Activated CD8-positive, alpha-beta memory T cell treated with anti-CD3 and anti-CD28 coated beads, Interleukin-2, amount 50 U/mL, for 1 hour (primary cell): ENCODE results near the gene NHSL1.
"Not testable (repeated sequence)": the region's sequence is repeated elsewhere in the genome, so short reads cannot be mapped to it uniquely, and the experiment has no call there.

Source experiments
- DNase-seq: peaks from one replicate; pipeline ENCODE4 v3.0.0-alpha.2; 2020; ENCODE audit errors: extremely low read depth

NHSL1 gene

DNA sequence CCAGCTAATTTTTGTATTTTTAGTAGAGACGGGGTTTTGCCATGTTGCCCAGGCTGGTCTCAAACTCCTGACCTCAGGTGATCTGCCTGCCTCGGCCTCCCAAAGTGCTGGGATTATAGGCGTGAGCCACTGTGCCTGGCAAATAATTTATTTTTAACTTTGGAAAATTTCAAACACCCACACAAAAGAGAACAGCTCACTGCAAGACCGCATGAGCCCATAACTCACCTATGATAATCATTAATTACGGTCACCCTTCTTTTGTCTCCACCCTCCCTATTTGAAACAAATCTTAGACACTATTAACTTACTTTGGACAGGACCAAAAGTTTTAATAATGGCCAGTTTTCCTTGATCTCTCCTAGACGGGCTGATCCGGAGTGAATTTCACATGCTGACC is 74.0 kb downstream of the NHSL1 start:
- not testable (repeated sequence) for DNase-seq

DNA sequence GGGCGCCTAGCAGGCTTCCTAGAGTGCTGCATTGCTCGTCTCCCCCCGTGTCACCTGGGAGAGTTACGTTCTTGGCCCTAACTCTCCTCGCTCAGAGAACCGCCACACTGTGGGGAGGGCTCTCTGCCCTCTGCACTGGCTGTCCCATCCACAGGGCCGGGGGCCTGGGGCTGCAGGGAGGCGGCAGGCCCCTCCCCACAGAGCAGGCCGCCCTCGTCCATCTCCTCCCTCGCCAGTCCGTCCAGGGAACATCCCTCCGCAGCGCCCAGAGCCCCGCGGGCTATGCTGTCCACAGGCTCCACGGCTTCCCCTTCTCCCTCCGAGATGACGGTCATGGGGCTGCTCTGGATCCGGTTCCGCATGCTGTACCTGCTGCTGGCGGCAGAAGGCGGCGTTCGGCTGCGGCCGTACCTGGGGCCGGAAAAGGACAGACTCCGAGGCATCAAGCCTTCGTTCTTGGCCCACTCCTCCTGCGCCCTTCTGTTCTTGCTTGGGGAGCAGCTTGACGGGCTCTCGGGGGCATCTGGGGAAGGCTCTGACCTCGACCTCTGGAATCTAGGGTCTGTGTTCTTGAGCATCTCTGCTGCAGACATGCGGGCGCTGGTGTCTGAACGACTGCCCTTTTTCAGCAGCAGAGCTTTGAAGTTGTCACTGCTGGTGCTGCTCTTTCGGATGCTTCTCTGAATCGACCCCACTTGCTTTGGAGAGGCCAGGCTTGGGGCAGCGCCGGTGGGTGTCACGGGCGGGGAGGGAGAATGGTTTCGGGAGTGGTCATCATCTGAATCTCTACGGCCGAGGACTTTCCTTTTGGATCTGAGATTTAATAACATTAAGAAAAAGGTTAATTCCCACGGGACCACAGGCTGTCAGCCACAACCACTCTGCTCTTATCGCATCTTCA is 75.0 kb downstream of the NHSL1 start:
- DNase-seq, result no peak

DNA sequence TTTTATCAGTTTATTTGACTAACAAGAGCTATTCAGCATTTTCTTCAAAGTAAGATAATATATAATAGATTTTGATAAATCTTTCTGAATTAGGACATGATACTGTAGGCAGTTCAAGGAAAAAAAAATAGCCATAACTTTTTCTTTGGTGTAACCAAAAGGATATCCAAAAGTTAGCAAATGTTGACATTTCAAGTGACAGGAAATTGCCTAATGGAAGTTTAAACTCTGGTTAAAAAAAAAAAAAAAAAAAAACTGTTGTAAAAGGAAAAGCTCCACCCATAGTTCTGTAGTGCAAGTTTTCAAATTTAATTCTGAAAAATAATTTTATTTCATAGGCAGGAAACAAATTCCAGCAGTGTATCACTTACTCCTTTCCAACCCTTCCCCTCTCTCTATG is 76.4 kb downstream of the NHSL1 start:
- DNase-seq, result no peak

DNA sequence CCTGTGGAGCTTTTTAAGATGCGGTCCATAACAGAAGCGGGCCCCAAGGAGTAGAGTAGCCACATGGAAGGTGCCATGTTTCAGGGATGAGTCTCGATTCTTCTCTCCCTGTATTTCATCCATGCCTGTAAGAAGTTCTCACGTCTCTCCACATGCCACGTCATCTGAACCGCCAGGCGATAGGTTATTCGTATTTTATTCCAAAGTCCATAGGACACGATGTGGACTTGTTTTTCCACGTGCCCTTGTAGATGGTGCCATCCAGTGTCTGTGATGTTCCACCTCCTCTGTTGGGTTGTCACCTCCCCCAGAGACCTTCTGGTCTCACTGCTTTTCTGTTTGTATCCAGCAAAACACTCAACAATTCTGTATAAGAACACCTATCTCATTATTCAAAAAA is 77.7 kb downstream of the NHSL1 start:
- DNase-seq, result no peak

DNA sequence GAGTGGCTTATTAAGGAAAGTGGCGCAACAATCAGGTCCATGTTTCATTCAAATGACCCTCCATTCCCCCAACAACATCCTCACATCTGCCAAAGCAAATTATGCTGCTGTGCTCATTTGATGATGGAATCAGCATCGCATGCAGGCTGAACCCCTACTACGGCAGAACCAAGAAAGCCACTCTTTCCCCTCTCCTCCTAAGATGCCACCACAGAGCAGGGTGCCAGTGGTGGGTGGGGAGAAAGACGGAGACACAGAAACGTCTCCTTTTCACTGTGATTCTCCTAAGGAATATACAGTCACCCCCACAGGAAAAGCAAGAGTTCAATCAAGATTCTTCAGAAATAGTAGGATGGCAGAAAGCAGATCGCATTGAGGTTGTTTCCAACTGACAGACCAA is 78.2 kb downstream of the NHSL1 start:
- no peak for DNase-seq

DNA sequence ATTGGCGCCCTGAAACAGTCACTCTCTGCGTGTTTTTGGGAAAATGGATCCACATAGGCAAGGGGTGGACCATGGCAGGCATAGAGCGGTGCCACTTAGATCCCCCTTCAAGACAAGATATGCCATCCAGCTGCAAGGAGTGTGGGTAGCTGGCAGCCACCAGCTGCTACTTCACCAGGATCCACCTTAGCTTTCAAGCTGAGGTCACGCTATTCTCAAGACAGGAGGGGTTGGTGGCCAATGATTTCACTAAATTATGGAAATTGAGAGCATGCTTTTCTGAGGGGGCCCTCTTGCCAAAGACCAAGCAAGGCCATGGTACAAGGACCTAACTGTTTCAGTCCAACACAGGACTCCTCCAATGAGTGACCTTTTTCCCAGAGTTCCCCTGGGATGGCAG is 78.9 kb downstream of the NHSL1 start:
- no peak for DNase-seq

DNA sequence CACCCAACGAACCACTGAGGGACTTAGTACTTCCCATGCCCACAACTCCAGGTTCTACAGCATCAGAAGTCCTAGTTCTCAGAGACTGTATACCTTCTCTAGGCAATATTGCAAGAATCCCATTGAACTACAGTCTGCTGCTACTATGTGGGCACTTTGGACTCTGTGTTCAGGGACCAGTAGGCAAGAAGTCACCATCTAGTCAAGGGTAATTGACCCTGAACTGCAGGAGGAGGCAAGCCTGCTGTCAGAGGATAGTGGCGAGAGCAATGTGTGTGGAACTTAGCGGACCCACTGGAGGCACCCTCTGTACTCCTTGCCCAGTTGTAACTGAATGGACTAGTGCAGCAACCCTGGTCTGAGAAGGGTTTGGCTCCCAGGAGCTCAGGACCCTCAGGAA is 79.5 kb downstream of the NHSL1 start:
- no peak for DNase-seq

DNA sequence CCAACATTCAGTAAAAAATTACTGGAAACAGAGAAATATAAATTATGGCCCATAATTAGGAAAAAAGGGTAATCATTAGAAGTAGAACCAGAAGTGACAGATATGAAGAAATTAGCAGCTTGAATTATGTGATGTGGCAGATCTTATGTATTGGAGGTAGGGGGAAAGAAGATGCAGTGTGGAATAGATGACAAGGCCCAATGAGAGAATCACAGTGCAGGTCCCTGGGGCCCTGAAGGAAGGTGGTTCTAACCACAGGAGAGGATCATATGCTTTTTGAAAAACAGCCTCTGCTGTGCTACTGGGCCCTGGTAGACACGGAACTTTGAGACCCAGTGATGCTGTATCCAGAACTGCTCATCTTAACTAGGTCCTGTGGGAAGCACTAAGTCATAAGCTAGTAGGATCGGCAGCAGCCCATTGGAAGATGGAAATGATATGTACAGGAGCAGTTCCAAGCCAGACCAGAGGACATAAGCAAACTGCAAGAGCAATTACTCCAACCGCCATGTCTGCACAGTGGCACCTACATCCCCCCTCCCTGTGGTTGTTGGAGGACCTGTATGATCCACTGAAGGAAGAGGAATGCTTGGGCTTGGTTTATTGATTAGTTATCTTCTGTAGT is 81.1 kb downstream of the NHSL1 start:
- DNase-seq, result no peak

DNA sequence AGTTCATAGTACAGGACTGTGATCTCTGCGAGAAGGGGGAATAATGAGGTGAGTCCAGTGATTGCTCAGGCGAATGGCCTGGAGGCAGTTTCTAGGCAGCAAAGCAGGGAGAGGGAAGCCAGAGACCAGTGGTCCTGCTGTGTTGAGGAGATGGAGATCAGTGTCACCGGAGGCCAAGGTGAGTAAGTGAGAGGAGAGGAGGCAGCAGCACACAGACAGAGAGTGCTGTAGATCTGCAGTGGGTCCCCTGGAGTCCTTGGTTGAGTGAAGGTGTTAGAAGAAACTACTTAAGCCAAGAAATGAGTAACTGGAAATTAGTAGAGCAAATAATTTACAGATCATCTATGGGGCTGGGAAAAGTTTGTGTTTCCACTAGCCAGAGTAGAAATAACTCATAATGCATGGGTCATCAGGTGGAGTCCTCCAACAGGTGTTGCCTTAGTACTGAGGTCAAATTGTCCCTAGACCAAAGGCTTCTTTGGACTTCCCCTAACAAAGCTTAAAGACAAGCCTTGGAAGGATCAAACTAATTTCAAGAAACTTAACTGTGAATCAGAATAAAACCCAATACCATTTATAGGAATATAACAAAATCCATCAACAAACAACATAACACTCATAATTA is 81.7 kb downstream of the NHSL1 start:
- no peak for DNase-seq

DNA sequence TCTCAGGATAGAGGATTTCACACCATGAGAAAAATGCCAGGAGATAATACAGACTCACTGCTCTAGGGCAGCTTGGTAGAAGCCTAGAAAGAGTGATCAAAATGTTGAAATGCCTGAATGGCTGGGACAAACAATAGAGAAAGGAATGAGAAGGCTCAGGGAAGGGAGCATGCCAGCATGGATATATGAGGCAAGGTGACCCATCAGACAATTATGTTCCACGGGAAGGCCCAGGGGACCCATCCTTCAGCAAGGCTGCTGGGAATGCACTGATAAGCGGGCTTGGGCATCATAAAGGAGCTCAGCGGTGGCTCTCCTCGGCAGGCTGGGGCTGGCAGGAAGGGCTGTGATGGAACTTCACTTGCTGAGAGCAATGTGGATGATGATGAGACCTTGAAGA is 83.1 kb downstream of the NHSL1 start:
- DNase-seq, result no peak

DNA sequence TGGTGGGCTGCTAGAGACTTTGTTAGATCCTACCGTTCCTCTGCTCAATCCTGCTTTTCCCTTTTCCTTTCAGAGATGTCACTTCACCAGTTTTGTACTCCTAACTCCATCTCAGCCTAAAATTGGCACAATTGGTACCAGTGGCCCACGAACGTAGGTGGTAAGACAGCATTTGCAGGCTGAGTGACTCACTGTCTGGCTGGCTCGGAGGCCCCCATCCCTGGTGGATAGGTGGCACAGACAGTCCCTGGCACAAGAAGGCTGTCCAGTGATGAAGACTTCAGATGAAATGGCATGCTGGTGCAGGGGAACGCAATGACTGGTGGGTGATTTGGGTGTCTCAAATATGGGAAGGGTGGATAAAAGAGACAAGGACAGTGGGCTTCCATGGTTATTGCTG is 84.2 kb downstream of the NHSL1 start:
- DNase-seq, result no peak

DNA sequence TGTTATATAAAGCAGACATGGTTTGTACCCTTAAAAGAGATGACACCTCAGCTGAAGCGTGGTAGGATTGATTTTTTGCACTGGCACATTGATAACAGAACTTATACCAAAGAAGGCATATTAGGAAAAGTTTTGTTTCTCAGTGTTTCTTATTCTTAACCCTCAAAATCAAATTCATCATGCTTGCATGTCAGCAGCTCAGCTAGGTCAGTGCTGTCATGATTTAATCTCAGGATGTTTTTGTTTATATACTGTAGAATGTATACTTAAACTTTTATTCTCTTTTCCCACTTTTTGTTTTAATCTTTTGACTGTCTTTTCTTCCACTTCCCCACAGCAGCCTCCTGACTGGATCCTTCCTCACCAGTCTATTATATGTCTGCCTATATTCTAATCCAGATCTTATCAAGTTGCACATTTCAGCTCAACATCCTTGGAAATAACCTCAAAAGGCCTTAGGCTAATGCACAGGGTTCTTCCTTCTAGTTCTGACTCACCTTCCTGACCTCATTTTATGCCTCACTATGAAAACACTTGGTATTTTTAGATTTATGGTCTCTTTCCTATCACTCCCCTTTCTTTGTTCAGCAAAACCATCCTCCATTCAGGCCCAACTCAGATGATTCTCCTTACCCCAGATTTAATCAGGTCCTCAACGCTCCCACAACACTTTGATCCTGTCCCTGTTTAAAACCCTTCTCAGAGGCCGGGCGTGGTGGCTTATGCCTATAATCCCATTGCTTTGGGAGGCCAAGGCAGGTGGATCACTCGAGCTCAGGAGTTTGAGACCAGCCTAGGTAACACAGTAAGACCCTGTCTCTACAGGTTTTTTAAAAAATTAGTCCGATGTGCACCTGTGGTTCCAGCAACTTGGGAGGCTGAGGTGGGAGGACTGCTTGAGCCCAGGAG is 88.1 kb downstream of the NHSL1 start:
- no peak for DNase-seq

DNA sequence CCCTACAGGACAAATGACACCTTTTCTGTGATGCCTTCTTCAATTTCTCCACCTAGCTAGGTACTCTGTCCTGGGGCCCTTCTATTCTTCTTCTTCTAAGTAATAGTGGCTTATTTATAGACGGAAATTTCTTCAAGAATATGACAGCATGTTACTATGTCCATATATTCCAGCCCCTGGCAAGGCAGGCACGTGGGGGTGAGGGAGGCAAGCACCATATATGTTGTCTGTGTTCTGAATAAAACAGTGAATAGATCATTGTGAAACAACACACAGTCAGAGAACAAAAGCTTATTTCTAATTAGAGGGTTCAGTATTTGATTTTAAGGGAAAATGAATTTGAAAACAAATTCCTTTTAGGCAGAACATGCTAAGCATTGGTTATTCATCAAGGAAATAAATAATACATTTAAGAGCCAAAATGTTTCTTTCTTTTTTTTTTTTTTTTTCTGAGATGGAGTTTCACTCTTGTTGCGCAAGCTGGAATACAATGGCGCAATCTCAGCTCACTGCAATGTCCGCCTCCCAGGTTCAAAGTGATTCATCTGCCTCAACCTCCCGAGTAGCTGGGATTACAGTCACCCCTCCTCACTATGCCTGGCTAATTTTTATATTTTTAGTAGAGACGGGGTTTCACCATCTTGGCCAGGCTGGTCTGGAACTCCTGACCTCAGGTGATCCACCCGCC is 89.1 kb downstream of the NHSL1 start:
- DNase-seq, result no peak

DNA sequence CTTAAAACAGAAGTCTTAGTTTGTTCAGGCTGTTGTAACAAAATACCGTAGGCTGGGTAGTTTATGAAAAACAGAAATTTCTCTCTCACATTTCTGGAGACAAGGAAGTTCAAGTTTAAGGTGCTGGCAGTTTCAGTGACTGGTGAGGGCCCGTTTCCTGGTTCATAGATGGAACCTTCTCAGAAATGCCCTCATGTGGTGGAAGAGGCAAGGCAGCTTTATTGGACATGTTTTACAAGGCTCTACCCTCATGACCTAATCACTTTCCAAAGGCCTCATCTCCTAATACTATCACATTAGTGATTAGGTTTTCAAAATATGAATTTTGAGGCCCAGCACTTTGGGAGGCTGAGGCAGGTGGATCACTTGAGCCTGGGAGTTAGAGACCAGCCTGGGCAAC is 92.9 kb downstream of the NHSL1 start:
- DNase-seq, result no peak

DNA sequence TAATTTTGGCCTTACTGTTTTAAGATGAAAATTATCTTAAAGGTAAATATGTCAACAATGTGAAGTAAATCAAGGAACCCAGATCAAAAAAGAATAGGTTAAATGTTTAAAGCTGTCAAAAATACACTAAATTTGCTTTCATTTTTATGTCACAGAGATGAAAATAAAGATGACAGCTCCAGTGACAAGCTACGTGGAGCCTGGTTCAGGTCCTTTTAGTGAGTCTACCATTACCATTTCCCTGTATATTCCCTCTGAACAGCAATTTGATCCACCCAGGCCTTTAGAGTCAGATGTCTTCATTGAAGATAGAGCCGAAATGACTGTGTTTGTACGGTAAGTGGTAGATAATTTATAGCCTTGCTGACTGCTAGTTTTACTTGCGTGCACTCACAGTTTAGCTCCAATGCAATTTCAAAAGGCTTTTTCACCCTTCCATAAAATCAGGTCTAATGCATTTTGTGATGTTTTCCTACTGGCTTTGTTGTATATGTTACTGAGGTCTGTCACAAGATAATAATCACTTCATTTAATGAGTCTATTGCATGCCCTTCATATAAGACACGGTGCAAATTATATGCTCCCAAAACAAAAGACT is 93.4 kb downstream of the NHSL1 start:
- no peak for DNase-seq

DNA sequence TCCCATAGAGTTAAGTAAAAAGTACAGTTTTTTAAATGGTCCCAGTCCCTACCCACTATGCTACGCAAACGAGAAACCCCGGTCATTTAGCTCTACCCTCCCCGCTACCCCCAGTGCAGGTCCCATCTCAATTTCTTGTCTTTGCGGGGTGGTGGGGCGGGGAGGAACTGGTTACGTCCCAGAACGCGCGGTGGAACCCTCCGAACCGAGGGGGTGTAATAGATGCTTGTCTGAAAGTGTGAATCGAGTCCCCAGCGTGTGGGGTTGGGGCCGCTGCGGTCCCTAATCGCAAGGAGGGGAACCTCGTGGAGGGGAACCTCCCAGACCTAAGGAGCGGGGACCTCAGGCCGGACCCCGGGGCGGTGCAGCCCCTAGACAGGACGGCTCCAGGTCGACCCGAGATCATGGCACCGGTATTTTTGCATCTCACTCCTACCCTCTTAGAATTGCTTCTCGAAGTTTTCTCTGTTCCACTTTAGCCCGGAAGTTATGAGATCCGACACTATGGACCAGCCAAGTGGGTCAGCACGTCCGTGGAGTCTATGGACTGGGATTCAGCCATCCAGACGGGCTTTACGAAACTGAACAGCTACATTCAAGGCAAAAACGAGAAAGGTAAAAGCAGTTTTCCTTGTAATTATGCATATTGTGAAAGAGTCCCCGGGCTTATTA is 94.5 kb downstream of the NHSL1 start:
- DNase-seq, result no peak

DNA sequence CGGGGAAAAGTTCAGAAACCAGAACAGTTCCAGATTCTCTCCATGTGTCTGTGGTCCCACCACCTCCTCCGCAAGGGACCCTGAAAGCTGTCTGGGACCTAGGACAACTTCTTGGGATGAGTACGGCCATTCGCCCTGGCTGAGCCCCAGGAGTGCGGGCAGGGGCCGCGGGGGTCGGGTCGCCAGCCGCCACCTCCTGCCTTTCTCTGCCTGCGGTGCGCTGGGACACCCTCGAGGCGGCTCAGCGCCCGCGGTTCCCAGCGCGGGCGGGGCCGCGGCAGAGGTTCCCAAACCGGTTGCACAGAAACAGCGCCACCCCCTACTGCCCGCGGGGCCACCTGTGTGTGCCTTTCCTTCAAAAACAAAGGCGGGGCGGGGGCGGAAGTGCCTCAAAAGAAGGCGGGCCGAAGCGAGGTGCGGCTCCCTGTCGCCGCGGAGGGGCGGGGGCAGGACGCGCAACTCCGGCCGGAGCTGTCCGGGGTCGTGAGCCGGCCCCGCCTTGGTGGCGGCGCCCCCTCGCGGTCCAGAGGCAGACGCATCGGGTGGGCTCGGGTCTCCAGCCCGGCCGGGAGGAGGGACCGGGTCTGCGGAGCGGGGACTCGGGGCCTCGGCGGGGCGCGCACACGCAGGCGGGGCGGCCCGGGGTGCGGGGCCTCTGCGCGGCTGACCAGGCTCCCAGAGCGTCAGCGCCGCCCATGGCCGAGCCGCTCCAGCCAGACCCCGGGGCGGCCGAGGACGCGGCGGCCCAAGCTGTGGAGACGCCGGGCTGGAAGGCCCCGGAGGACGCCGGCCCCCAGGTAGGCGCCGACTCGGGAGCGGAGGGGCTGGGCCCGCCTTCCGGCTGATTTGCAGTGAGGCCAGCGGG is 95.3 kb downstream of the NHSL1 start, which contains the start of gene HEBP2:
TSS of gene HEBP2 (plus strand) at position 423 of the 865 bp plus-strand sequence. CDS start at position 696, 273 bp downstream.
- DNase-seq, result peak; percentile 72

DNA sequence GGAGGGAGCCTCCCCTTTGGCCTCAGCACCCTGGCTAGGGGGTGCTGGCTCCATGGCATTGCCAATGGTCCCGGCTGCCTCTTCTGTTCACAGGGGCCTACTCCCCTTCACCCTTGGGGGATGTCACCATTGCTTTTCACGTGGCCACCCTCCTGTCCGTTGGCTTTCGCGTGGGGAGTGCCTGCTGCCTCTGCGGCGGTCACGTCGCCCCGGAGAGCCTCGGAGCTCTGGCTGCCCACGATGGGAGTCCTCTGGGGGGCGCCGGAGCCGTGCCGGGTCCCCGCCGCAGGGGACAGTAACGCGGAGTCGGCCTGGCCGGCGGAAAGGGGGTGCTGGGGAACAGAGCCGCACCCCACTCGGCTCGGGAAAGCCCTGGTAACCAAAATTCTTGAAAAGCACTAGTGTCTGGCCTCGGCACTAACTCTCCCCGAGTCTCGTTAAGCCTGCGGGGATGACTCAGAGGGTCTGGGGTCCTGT is 95.9 kb downstream of the NHSL1 start:
- no peak for DNase-seq

DNA sequence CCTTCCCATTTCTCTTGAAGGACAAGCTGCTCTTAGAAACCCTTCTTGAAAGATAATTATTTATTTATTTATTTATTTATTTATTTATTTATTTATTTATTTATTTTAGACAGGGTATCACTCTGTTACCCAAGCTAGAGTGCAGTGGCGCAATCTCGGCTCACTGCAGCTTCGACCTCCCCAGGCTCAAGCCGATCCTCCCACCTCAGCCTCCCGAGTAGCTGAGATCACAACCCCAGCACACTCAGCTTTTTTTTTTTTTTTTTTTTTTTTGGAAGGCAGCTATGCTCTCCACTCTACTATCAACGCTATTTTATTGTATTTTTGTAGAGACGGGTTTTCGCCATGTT is 96.5 kb downstream of the NHSL1 start:
- DNase-seq, result no peak
